Brain microvascular endothelial cell (primary cell): Measurements from ENCODE around the gene RALY.

Experiments used
- DNase-seq: peaks from one replicate; pipeline ENCODE4 v3.0.0-alpha.2; 2020
- H3K27ac ChIP-seq: fragments of 250-450 bp; sonication (Bioruptor Pico); 2 replicates; pipeline ENCODE4 v1.5.1; 2020; ENCODE audit warnings: mild to moderate bottlenecking, moderate library complexity
- H3K27me3 ChIP-seq: fragments of 250-450 bp; sonication (Bioruptor Pico); replicated peaks from 2 replicates; pipeline ENCODE4 v1.5.1; 2020; ENCODE audit warnings: mild to moderate bottlenecking
- H3K36me3 ChIP-seq: fragments of 250-450 bp; sonication (Bioruptor Pico); replicated peaks from 2 replicates; pipeline ENCODE4 v1.5.1; 2020; ENCODE audit warnings: mild to moderate bottlenecking
- H3K4me3 ChIP-seq: 2 replicates; pipeline ENCODE4 v1.5.1; 2011; ENCODE audit warnings: low read depth, mild to moderate bottlenecking, control low read depth, low read length, moderate library complexity
- in situ Hi-C: cut with HindIII; loops from 2 replicates; pipeline ENCODE4 v1.10.0; 2017; ENCODE audit warnings: low sequenced_read_pairs, low pct_ligation_motif_present
- TF ChIP-seq, protein P1 (sequence below): IDR thresholded peaks from 2 replicates; pipeline ENCODE4 v1.5.1; 2011; ENCODE audit warnings: low read depth, mild to moderate bottlenecking, moderate library complexity, low read length, control low read depth, inconsistent platforms; ENCODE audit errors: missing control alignments

RALY gene

DNA sequence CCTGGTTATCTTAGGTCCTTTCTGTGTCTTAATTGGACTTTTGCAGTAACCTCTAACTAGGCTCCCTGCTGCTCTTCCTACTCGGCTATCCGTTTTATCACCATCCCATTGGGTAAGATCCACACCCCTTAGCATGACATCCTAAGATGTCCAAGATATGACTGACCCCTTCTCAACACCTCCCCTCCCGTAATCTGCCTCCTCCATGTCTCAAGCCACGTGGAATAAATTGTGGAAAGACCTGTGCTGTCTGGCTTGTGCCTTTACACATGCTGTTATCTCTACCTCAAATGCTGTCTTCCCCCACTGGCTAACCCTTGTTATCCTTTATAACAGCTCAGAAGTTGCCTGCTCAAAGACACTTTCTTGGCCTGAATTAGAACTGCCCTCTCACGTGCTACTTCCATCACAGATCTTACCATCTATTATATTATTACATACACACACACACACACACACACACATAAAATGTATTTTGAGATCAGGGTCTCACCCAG is 91.9 kb downstream of the RALY start:
- in situ Hi-C loops: no loop called here
- TF ChIP-seq, protein P1, sequence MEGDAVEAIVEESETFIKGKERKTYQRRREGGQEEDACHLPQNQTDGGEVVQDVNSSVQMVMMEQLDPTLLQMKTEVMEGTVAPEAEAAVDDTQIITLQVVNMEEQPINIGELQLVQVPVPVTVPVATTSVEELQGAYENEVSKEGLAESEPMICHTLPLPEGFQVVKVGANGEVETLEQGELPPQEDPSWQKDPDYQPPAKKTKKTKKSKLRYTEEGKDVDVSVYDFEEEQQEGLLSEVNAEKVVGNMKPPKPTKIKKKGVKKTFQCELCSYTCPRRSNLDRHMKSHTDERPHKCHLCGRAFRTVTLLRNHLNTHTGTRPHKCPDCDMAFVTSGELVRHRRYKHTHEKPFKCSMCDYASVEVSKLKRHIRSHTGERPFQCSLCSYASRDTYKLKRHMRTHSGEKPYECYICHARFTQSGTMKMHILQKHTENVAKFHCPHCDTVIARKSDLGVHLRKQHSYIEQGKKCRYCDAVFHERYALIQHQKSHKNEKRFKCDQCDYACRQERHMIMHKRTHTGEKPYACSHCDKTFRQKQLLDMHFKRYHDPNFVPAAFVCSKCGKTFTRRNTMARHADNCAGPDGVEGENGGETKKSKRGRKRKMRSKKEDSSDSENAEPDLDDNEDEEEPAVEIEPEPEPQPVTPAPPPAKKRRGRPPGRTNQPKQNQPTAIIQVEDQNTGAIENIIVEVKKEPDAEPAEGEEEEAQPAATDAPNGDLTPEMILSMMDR: no peak
- peaks cover 46% of the 10 kb centered on the region for H3K36me3 ChIP-seq
- no peak for DNase-seq
- no peak overlapping the region for H3K4me3 ChIP-seq
- H3K27ac ChIP-seq: no peak overlapping the region
- no peaks in the 10 kb centered on the region for H3K27me3 ChIP-seq

DNA sequence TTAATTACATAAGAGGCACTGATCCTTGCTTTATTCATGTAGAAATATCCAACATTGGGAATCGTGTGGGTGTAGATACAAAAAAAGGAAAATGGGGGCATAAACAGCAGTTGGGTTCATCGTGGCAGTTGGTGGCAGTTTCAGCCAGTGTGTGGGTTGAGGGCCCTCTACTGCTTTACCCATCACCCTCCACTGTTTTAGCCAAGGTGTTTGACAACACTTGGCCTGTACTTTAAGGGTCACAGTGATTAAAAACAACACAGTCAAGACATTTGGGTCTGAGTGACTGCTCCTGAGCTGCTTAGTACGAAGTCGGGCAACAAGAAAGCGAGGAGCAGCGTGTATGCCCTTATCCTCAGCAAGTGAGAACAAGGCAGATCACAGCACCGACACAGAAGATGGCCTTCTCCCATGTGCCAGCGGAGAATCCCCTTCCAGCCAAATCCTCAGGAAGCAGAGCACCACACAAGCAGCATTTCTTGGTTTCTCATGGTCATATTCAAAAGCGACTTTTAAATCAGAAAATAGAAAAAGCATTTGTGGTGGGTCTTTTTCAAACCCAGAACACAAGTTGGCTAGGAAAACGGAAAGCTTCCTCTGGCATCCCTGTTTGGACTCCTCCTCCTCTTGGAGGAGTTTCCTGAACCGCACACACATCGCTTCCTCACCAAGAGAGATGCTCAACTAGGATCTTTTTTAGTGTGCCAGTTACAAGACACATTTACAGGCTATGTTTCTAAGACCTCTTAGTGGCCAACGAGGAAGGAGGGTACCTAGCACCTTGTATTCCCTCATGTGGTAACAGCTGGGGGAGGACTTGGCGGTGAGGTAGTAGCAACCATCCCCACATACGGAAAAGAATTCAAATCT is 94.8 kb downstream of the RALY start:
- TF ChIP-seq, protein P1: no peak
- no peak overlapping the region for H3K4me3 ChIP-seq
- H3K27me3 ChIP-seq: no peaks in the 10 kb centered on the region
- in situ Hi-C loops: no loop called here
- H3K27ac ChIP-seq: no peak overlapping the region
- H3K36me3 ChIP-seq: peaks cover 64% of the 10 kb centered on the region
- DNase-seq: no peak

DNA sequence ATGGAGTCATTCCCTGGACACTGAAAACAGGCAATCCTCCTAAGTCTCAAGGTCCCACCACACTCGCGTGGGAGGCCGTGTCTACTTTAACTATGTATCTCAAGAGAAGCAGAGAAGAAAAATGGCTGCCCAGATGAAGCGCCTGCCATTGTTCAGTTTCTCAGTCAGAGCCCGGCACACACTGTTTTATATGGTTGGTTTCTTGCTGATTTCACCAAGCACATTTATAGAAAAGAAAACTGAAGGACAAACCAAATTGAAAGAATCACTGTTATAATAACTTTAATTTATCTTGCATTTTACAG is 95.4 kb downstream of the RALY start:
- Histone ChIP-seq H3K27me3 (no peaks in the 10 kb centered on the region), H3K27ac (no peak overlapping the region), H3K4me3 (no peak overlapping the region), H3K36me3 (peaks cover 70% of the 10 kb centered on the region)
- TF ChIP-seq, protein P1: no peak
- DNase-seq: no peak
- in situ Hi-C loops: no loop called here

DNA sequence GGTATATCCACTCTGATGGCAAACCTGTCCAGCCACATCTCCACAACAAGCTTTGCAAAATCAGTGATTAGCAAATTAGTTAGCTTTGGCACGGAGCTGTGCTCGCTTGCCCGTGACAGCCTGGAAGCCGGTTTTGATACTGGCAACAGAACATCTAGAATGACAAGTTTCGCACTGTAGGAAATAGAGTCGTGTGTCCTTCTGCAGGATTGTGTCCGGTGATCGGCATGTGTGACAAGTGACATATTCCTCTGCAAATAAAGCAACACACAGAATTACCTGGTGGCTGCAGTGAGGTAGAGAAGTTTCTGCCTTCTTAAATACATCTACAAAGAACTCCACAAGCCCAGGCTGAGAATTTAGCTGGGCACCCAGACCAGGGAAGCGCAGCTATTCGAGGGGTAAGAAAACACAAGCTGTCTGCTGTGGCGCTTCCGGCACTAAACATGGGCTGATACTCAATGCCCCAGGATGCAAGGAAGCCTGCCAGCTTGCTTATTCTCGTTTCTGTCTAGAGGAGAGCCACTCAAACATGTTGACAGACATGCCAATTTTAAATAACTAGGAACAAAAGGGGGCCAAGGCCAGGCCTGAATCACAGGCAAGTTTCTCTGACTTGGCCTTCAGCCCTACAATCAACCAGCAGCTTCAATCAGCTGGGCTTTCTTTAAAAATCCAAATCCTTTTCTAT is 96.1 kb downstream of the RALY start:
- in situ Hi-C loops: no loop called here
- H3K27ac ChIP-seq: no peak overlapping the region
- H3K36me3 ChIP-seq: peaks cover 75% of the 10 kb centered on the region

DNA sequence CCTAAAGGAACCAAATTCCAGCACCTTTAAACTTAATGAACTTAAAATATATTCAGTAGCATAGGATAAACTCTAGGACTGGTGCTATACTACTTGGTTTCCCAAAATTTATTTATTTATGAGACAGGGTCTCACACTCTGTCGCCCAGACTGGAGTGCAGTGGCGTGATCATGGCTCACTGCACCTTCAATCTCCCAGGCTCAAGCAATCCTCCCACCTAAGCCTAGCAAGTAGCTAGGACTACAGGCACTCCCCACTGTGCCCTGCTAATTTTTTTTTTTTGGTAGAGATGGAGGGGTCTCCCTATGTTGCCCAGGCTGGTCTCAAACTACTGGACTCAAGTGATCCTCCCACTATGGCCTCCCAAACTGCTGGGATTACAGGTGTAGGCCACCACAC is 96.9 kb downstream of the RALY start:
- H3K4me3 ChIP-seq: no peak overlapping the region
- in situ Hi-C loops: no loop called here
- H3K27me3 ChIP-seq: no peaks in the 10 kb centered on the region
- TF ChIP-seq, protein P1: no peak
- DNase-seq: no peak
- peaks cover 82% of the 10 kb centered on the region for H3K36me3 ChIP-seq
- no peak overlapping the region for H3K27ac ChIP-seq

More for the DNA sequence above, 96.1 kb downstream of the RALY start:
- DNase-seq: no peak
- H3K27me3 ChIP-seq: no peaks in the 10 kb centered on the region
- H3K4me3 ChIP-seq: no peak overlapping the region
- TF ChIP-seq, protein P1: no peak
